Stimulated activated memory B cell treated with anti-CD40 and anti-IgM and Interleukin-4, amounts not matched to agents 10 μg/mL and 1 μg/mL and 100 μg/mL, for 72 hours (primary cell): Measurements from ENCODE around the gene CTRB1.
"Not testable (repeated sequence)": the region's sequence is repeated elsewhere in the genome, so short reads cannot be mapped to it uniquely, and the experiment has no call there.

ENCODE experiments used
- ATAC-seq: fragments of 150-1000 bp; cut with Tn5 transposase; 2 replicates; pipeline ENCODE4 v1.10.0; 2021
- H3K27ac Mint-ChIP-seq: one replicate; pipeline ENCODE4 v1.8.0; 2022; ENCODE audit warnings: mild to moderate bottlenecking, mixed read lengths
- H3K27me3 Mint-ChIP-seq: one replicate; pipeline ENCODE4 v1.8.0; 2022; ENCODE audit warnings: mixed read lengths
- H3K36me3 Mint-ChIP-seq: one replicate; pipeline ENCODE4 v1.8.0; 2022; ENCODE audit warnings: mixed read lengths
- H3K4me1 Mint-ChIP-seq: one replicate; pipeline ENCODE4 v1.8.0; 2022; ENCODE audit warnings: mixed read lengths
- H3K4me3 Mint-ChIP-seq: one replicate; pipeline ENCODE4 v1.8.0; 2022; ENCODE audit warnings: mild to moderate bottlenecking, moderate library complexity, mixed read lengths
- H3K9me3 Mint-ChIP-seq: one replicate; pipeline ENCODE4 v1.8.0; 2022; ENCODE audit warnings: mixed read lengths

Gene CTRB1

GRCh38 chr16:75239542-75240122, 20.8 kb downstream of the CTRB1 start:
- Mint-ChIP-seq H3K27ac (no peak overlapping the region), H3K27me3 (peaks cover 98% of the 10 kb centered on the region), H3K4me1 (peaks cover 11% of the 10 kb centered on the region), H3K9me3 (no peaks in the 10 kb centered on the region), H3K36me3 (no peaks in the 10 kb centered on the region), H3K4me3 (no peak overlapping the region)
- ATAC-seq, result no peak

- not testable (repeated sequence) for ATAC-seq, H3K36me3 Mint-ChIP-seq, H3K4me3 Mint-ChIP-seq, H3K27ac Mint-ChIP-seq, H3K9me3 Mint-ChIP-seq
- Mint-ChIP-seq H3K27me3 (peaks cover 99% of the 10 kb centered on the region), H3K4me1 (peaks cover 16% of the 10 kb centered on the region)
Measured at GRCh38 chr16:75240633-75241032, 21.8 kb downstream of the CTRB1 start.

GRCh38 chr16:75241412-75241811, 22.6 kb downstream of the CTRB1 start:
- H3K36me3 Mint-ChIP-seq, result no peaks in the 10 kb centered on the region
- no peak overlapping the region for H3K4me3 Mint-ChIP-seq
- H3K27me3 Mint-ChIP-seq, result peaks cover 99% of the 10 kb centered on the region
- ATAC-seq, result no peak
- H3K9me3 Mint-ChIP-seq, result no peaks in the 10 kb centered on the region
- H3K27ac Mint-ChIP-seq, result no peak overlapping the region
- peaks cover 16% of the 10 kb centered on the region for H3K4me1 Mint-ChIP-seq

- H3K4me3 Mint-ChIP-seq, result no peak overlapping the region
- H3K4me1 Mint-ChIP-seq, result peaks cover 16% of the 10 kb centered on the region
- H3K27me3 Mint-ChIP-seq, result peaks cover 99% of the 10 kb centered on the region
- H3K9me3 Mint-ChIP-seq, result no peaks in the 10 kb centered on the region
- H3K27ac Mint-ChIP-seq, result no peak overlapping the region
- H3K36me3 Mint-ChIP-seq, result no peaks in the 10 kb centered on the region
- ATAC-seq, result no peak
Measured at GRCh38 chr16:75241955-75242354, 23.2 kb downstream of the CTRB1 start.

- H3K9me3 Mint-ChIP-seq, H3K27ac Mint-ChIP-seq, H3K36me3 Mint-ChIP-seq, H3K4me3 Mint-ChIP-seq, ATAC-seq: not testable (repeated sequence)
- Mint-ChIP-seq H3K4me1 (peaks cover 16% of the 10 kb centered on the region), H3K27me3 (peaks cover 99% of the 10 kb centered on the region)
Measured at GRCh38 chr16:75242436-75243078, 23.8 kb downstream of the CTRB1 start.

- Mint-ChIP-seq H3K36me3 (no peaks in the 10 kb centered on the region), H3K9me3 (no peaks in the 10 kb centered on the region), H3K27ac (no peak overlapping the region), H3K27me3 (peaks cover 100% of the 10 kb centered on the region), H3K4me1 (peaks cover 21% of the 10 kb centered on the region), H3K4me3 (no peak overlapping the region)
- no peak for ATAC-seq
Measured at GRCh38 chr16:75243667-75244224, 25.0 kb downstream of the CTRB1 start.

GRCh38 chr16:75244225-75244809, 25.5 kb downstream of the CTRB1 start:
- H3K27me3 Mint-ChIP-seq, result peaks cover 100% of the 10 kb centered on the region

GRCh38 chr16:75244844-75245758, 26.3 kb downstream of the CTRB1 start:
- H3K27ac Mint-ChIP-seq, result no peak overlapping the region
- H3K36me3 Mint-ChIP-seq, result no peaks in the 10 kb centered on the region
- H3K4me1 Mint-ChIP-seq, result peaks cover 24% of the 10 kb centered on the region
- no peaks in the 10 kb centered on the region for H3K9me3 Mint-ChIP-seq
- H3K4me3 Mint-ChIP-seq, result no peak overlapping the region
- peaks cover 100% of the 10 kb centered on the region for H3K27me3 Mint-ChIP-seq
- ATAC-seq, result no peak

More at GRCh38 chr16:75244225-75244809, 25.5 kb downstream of the CTRB1 start:
- no peaks in the 10 kb centered on the region for H3K9me3 Mint-ChIP-seq
- H3K4me1 Mint-ChIP-seq, result peaks cover 22% of the 10 kb centered on the region
- H3K4me3 Mint-ChIP-seq, result no peak overlapping the region
- ATAC-seq, result no peak
- H3K36me3 Mint-ChIP-seq, result no peaks in the 10 kb centered on the region
- H3K27ac Mint-ChIP-seq, result no peak overlapping the region

- H3K27me3 Mint-ChIP-seq, result peaks cover 96% of the 10 kb centered on the region
- H3K27ac Mint-ChIP-seq, result no peak overlapping the region
- H3K4me3 Mint-ChIP-seq, result no peak overlapping the region
- no peaks in the 10 kb centered on the region for H3K9me3 Mint-ChIP-seq
- H3K4me1 Mint-ChIP-seq, result peaks cover 32% of the 10 kb centered on the region
- no peak for ATAC-seq
- no peaks in the 10 kb centered on the region for H3K36me3 Mint-ChIP-seq
Measured at GRCh38 chr16:75246504-75247205, 27.9 kb downstream of the CTRB1 start.

GRCh38 chr16:75247249-75247648, 28.5 kb downstream of the CTRB1 start:
- Mint-ChIP-seq H3K27me3 (peaks cover 96% of the 10 kb centered on the region), H3K4me1 (peaks cover 38% of the 10 kb centered on the region), H3K36me3 (no peaks in the 10 kb centered on the region), H3K4me3 (no peak overlapping the region), H3K9me3 (no peaks in the 10 kb centered on the region), H3K27ac (no peak overlapping the region)
- ATAC-seq, result no peak

- no peak for ATAC-seq
- peaks cover 39% of the 10 kb centered on the region for H3K4me1 Mint-ChIP-seq
Measured at GRCh38 chr16:75248142-75248535, 29.4 kb downstream of the CTRB1 start.

GRCh38 chr16:75248536-75249380, 30.0 kb downstream of the CTRB1 start:
- Mint-ChIP-seq H3K4me3 (no peak overlapping the region), H3K36me3 (no peaks in the 10 kb centered on the region), H3K9me3 (no peaks in the 10 kb centered on the region), H3K27me3 (peaks cover 96% of the 10 kb centered on the region), H3K27ac (no peak overlapping the region), H3K4me1 (peaks cover 37% of the 10 kb centered on the region)
- no peak for ATAC-seq

More at GRCh38 chr16:75248142-75248535, 29.4 kb downstream of the CTRB1 start:
- Mint-ChIP-seq H3K9me3 (no peaks in the 10 kb centered on the region), H3K4me3 (no peak overlapping the region), H3K27ac (no peak overlapping the region), H3K27me3 (peaks cover 96% of the 10 kb centered on the region), H3K36me3 (no peaks in the 10 kb centered on the region)

- H3K4me3 Mint-ChIP-seq, result no peak overlapping the region
- peaks cover 30% of the 10 kb centered on the region for H3K4me1 Mint-ChIP-seq
- no peaks in the 10 kb centered on the region for H3K36me3 Mint-ChIP-seq
- no peak overlapping the region for H3K27ac Mint-ChIP-seq
- H3K27me3 Mint-ChIP-seq, result peaks cover 96% of the 10 kb centered on the region
- no peaks in the 10 kb centered on the region for H3K9me3 Mint-ChIP-seq
- no peak for ATAC-seq
Measured at GRCh38 chr16:75249441-75249840, 30.7 kb downstream of the CTRB1 start.
